ENCODE measurements around the gene ADO.
A peak's percentile ranks its signal among the peaks of the same experiment; 100 is the strongest.

The ADO gene

GRCh38 chr10:62815381-62816075 lies 11.0 kb downstream of the ADO start:
- peak overlapping the region; percentile 69 to 87 (median 74) for H3K4me3 ChIP-seq
- H3K27ac ChIP-seq = peak overlapping the region in 16 of 21 experiments; percentile 21 to 94 (median 70)

- H3K27ac ChIP-seq = peak overlapping the region in 17 of 21 experiments; percentile 34 to 95 (median 87)
These were observed 11.5 kb downstream of the ADO start for GRCh38 chr10:62816076-62816330.

GRCh38 chr10:62816331-62817120 lies 12.0 kb downstream of the ADO start, which contains the start of gene EGR2:
TSS of gene EGR2 (minus strand) at chr10:62816366. CDS start at chr10:62816029, 337 bp downstream.
- peak within 1 kb of the TSS; percentile 23 to 95 (median 86) for H3K27ac ChIP-seq
- H3K4me3 ChIP-seq = peak within 1 kb of the TSS; percentile 69 to 87 (median 74)

More at GRCh38 chr10:62816076-62816330, 11.5 kb downstream of the ADO start:
- H3K4me3 ChIP-seq = peak overlapping the region; percentile 69 to 87 (median 74)

GRCh38 chr10:62817121-62817765 lies 12.7 kb downstream of the ADO start:
- Histone ChIP-seq H3K27ac (peak overlapping the region; percentile 23 to 95 (median 86)), H3K4me3 (peak overlapping the region; percentile 69 to 87 (median 74))

GRCh38 chr10:62817766-62818425 lies 13.4 kb downstream of the ADO start:
- H3K4me3 ChIP-seq = peak overlapping the region; percentile 69 to 87 (median 74)
- peak overlapping the region in 20 of 21 experiments; percentile 23 to 95 (median 86) for H3K27ac ChIP-seq

- H3K27ac ChIP-seq = peak overlapping the region in 16 of 21 experiments; percentile 7 to 95 (median 87)
- H3K4me3 ChIP-seq = peak overlapping the region; percentile 69 to 87 (median 74)
These were observed 14.0 kb downstream of the ADO start for GRCh38 chr10:62818426-62819011.

GRCh38 chr10:62819141-62819920 lies 14.8 kb downstream of the ADO start:
- Histone ChIP-seq H3K27ac (peak overlapping the region in 8 of 21 experiments; percentile 1 to 94 (median 84)), H3K4me3 (peak overlapping the region in 6 of 7 experiments; percentile 71 to 87 (median 77))

- Histone ChIP-seq H3K27ac (no peak overlapping the region), H3K4me3 (no peak overlapping the region)
These were observed 16.1 kb downstream of the ADO start for GRCh38 chr10:62820586-62820985.

GRCh38 chr10:62826273-62826672 lies 21.8 kb downstream of the ADO start:
- Histone ChIP-seq H3K4me3 (no peak overlapping the region), H3K27ac (peak overlapping the region in 2 of 21 experiments; percentile 30 to 56)

- H3K27ac ChIP-seq = no peak overlapping the region
- no peak overlapping the region for H3K4me3 ChIP-seq
These were observed 25.1 kb downstream of the ADO start for GRCh38 chr10:62829622-62830021.

- H3K4me3 ChIP-seq = no peak overlapping the region
- H3K27ac ChIP-seq = no peak overlapping the region
These were observed 26.2 kb downstream of the ADO start for GRCh38 chr10:62830679-62831078.

GRCh38 chr10:62831346-62831745 lies 26.8 kb downstream of the ADO start:
- Histone ChIP-seq H3K4me3 (no peak overlapping the region), H3K27ac (no peak overlapping the region)

GRCh38 chr10:62839590-62839989 lies 35.1 kb downstream of the ADO start:
- no peak overlapping the region for H3K4me3 ChIP-seq

GRCh38 chr10:62842983-62843382 lies 38.5 kb downstream of the ADO start:
- H3K27ac ChIP-seq = peak overlapping the region in 1 of 21 experiments; percentile 8
- no peak overlapping the region for H3K4me3 ChIP-seq

More at GRCh38 chr10:62839590-62839989, 35.1 kb downstream of the ADO start:
- no peak overlapping the region for H3K27ac ChIP-seq

GRCh38 chr10:62843600-62843999 lies 39.1 kb downstream of the ADO start:
- H3K4me3 ChIP-seq = no peak overlapping the region
- H3K27ac ChIP-seq = peak overlapping the region in 4 of 21 experiments; percentile 1 to 68 (median 26)

GRCh38 chr10:62844280-62845011 lies 39.9 kb downstream of the ADO start:
- Histone ChIP-seq H3K4me3 (no peak overlapping the region), H3K27ac (peak overlapping the region in 10 of 21 experiments; percentile 11 to 68 (median 56))

- no peak overlapping the region for H3K4me3 ChIP-seq
- H3K27ac ChIP-seq = no peak overlapping the region
These were observed 42.9 kb downstream of the ADO start for GRCh38 chr10:62847433-62847832.

- H3K27ac ChIP-seq = no peak overlapping the region
- no peak overlapping the region for H3K4me3 ChIP-seq
These were observed 46.1 kb downstream of the ADO start for GRCh38 chr10:62850646-62851045.
